ENCODE data around the gene SEZ6L2.
"Not testable (repeated sequence)": the region's sequence is repeated elsewhere in the genome, so short reads cannot be mapped to it uniquely, and the experiment has no call there.

Gene SEZ6L2

GRCh38 chr16:29909851-29910250, 10.5 kb upstream of the SEZ6L2 start:
- DNase-seq (ENCODE audit: low spot score), result not testable (repeated sequence)

- DNase-seq (ENCODE audit: low spot score), result peak; percentile 43
Observed at GRCh38 chr16:29909391-29909790, 10.0 kb upstream of the SEZ6L2 start.

GRCh38 chr16:29908719-29909220, 9.4 kb upstream of the SEZ6L2 start:
- no peak for DNase-seq (ENCODE audit: low spot score)

- no peak for DNase-seq (ENCODE audit: low spot score)
Observed at GRCh38 chr16:29907973-29908372, 8.6 kb upstream of the SEZ6L2 start.

GRCh38 chr16:29906520-29907244, 7.3 kb upstream of the SEZ6L2 start:
- no peak for DNase-seq (ENCODE audit: low spot score)

- no peak for DNase-seq (ENCODE audit: low spot score)
Observed at GRCh38 chr16:29905668-29906067, 6.3 kb upstream of the SEZ6L2 start.

GRCh38 chr16:29904947-29905346, 5.6 kb upstream of the SEZ6L2 start:
- no peak for DNase-seq (ENCODE audit: low spot score)

GRCh38 chr16:29903590-29903989, 4.2 kb upstream of the SEZ6L2 start:
- DNase-seq (ENCODE audit: low spot score), result no peak

GRCh38 chr16:29901607-29901945, 2.2 kb upstream of the SEZ6L2 start:
- no peak for DNase-seq (ENCODE audit: low spot score)

GRCh38 chr16:29900888-29901606, 1.7 kb upstream of the SEZ6L2 start:
- no peak for DNase-seq (ENCODE audit: low spot score)

GRCh38 chr16:29900102-29900887, 945 bp upstream of the SEZ6L2 start, which contains the start of gene ASPHD1:
Gene ASPHD1, plus strand, starts transcription at chr16:29900488. Its CDS starts 484 bp downstream, at chr16:29900972.
- peak; percentile 89 for DNase-seq (ENCODE audit: low spot score)

GRCh38 chr16:29898804-29899515, 390 bp downstream of the SEZ6L2 start:
- no peak for DNase-seq (ENCODE audit: low spot score)

- no peak for DNase-seq (ENCODE audit: low spot score)
Observed at GRCh38 chr16:29898135-29898803, 1.1 kb downstream of the SEZ6L2 start.

- DNase-seq (ENCODE audit: low spot score), result no peak
Observed at GRCh38 chr16:29897333-29897732, 2.0 kb downstream of the SEZ6L2 start.

- no peak for DNase-seq (ENCODE audit: low spot score)
Observed at GRCh38 chr16:29896841-29897240, 2.5 kb downstream of the SEZ6L2 start.

GRCh38 chr16:29894352-29894751, 5.0 kb downstream of the SEZ6L2 start:
- no peak for DNase-seq (ENCODE audit: low spot score)

- no peak for DNase-seq (ENCODE audit: low spot score)
Observed at GRCh38 chr16:29893553-29893952, 5.8 kb downstream of the SEZ6L2 start.

GRCh38 chr16:29892458-29892813, 6.9 kb downstream of the SEZ6L2 start:
- DNase-seq (ENCODE audit: low spot score), result no peak

GRCh38 chr16:29891525-29892457, 7.6 kb downstream of the SEZ6L2 start:
- no peak for DNase-seq (ENCODE audit: low spot score)

GRCh38 chr16:29889372-29889771, 10.0 kb downstream of the SEZ6L2 start:
- not testable (repeated sequence) for DNase-seq (ENCODE audit: low spot score)
